A549 (cell line): ENCODE results near the gene HTRA3.

Experiments used
- CTCF ChIP-seq: fragments of >200 bp; sonication (Bioruptor Twin); formaldehyde crosslinking; IDR thresholded peaks from 3 replicates; pipeline ENCODE4 v1.5.1; 2016
- ELK1 ChIP-seq: fragments of 150-350 bp; IDR thresholded peaks from 2 replicates; pipeline ENCODE4 v1.6.1; 2014; ENCODE audit warnings: low read depth, mild to moderate bottlenecking, low read length
- EP300 ChIP-seq, 2 experiments: fragments of >200 bp; sonication (Bioruptor Twin); formaldehyde crosslinking; IDR thresholded peaks; 2 replicates in 1 of 2; 3 replicates in 1 of 2; pipeline ENCODE4 v1.6.1; 2016 to 2017
- JUN ChIP-seq, 2 experiments: fragments of >200 bp; sonication (Bioruptor Twin); formaldehyde crosslinking; IDR thresholded peaks; 2 replicates in 1 of 2; 3 replicates in 1 of 2; pipeline ENCODE4 v1.6.1; 2016 to 2017
- KDM1A ChIP-seq: fragments of 200-600 bp; sonication (generic); IDR thresholded peaks from 2 replicates; pipeline ENCODE4 v1.6.1; 2016; ENCODE audit warnings: low read depth, mild to moderate bottlenecking
- MAZ ChIP-seq: fragments of 150-350 bp; IDR thresholded peaks from 2 replicates; pipeline ENCODE4 v1.6.1; 2014; ENCODE audit warnings: antibody characterized with exemption, low read depth, low read length, borderline replicate concordance
- NR3C1 ChIP-seq: fragments of >200 bp; sonication (Bioruptor Twin); formaldehyde crosslinking; IDR thresholded peaks from 3 replicates; pipeline ENCODE4 v1.6.1; 2017
- POLR2A ChIP-seq: IDR thresholded peaks from 2 replicates; pipeline ENCODE4 v1.6.1; 2012; ENCODE audit warnings: mild to moderate bottlenecking, low read length
- RAD21 ChIP-seq, 2 experiments: fragments of >200 bp in 1 of 2; sonication (Bioruptor Twin) in 1 of 2; formaldehyde crosslinking in 1 of 2; IDR thresholded peaks in 1 of 2; conservative IDR thresholded peaks in 1 of 2; 2 replicates in 1 of 2; 3 replicates in 1 of 2; pipeline ENCODE4 v1.6.1; 2012 to 2018; ENCODE audit warnings: inconsistent platforms in 1 of 2
- SMC3 ChIP-seq: fragments of >200 bp; sonication (Bioruptor Twin); formaldehyde crosslinking; IDR thresholded peaks from 3 replicates; pipeline ENCODE4 v1.6.1; 2018; ENCODE audit warnings: inconsistent platforms
- TFCP2L1 ChIP-seq: fragments of 250-450 bp; sonication (Bioruptor Pico); IDR thresholded peaks from 2 replicates; pipeline ENCODE4 v1.5.0; 2021; ENCODE audit warnings: mild to moderate bottlenecking
- ZNF302 ChIP-seq: fragments of 250-450 bp; sonication (Bioruptor Pico); IDR thresholded peaks from 2 replicates; pipeline ENCODE4 v1.9.0; 2021; ENCODE audit warnings: inconsistent platforms, mild to moderate bottlenecking, moderate library complexity

- TF ChIP-seq RAD21 (conservative IDR thresholded peaks at IDR 0.05 in 1 of 2, IDR thresholded peaks at IDR 0.05 in 1 of 2) (no peak), TFCP2L1 (no peak), CTCF (no peak), SMC3 (no peak), MAZ (no peak), NR3C1 (no peak), POLR2A (no peak), ZNF302 (CRISPR knock-in tag) (no peak), KDM1A (no peak), EP300 (IDR thresholded peaks at IDR 0.05) (no peak), JUN (IDR thresholded peaks at IDR 0.05) (no peak), ELK1 (no peak)
Measured at GRCh38 chr4:8244931-8245460, 24.6 kb upstream of the HTRA3 start.
